Measurements from ENCODE around the gene PLTP. TPM values are rescaled to one million over a fixed set of nuclear protein-coding genes. Genes with fewer than 3 reads are reported as not detected.
A peak's percentile ranks its signal among the peaks of the same experiment; 100 is the strongest.

PLTP gene
- total and polyA plus RNA-seq, 2 of the 13 experiments (the other 11 are each of a cell fraction or from before 2014, with no cell fraction given) = 16.9 to 28.6 TPM

GRCh38 chr20:45893831-45894230 lies 18.1 kb downstream of the PLTP start:
- H3K27me3 ChIP-seq (ENCODE audit: control insufficient read depth in 1 of 2, insufficient read depth in 2 of 2, low read length in 2 of 2) = no peaks in the 10 kb centered on the region
- intact Hi-C loops (cut with micrococcal nuclease; ENCODE audit: unreplicated experiment) (no loop called here), in situ Hi-C loops (cut with HindIII; ENCODE audit: extremely low pct_ligation_motif_present, low pct_unique_long_range_greater_than_20kb) (loop anchor here (5.0 kb wide), 2 partner anchors 38 to 68 kb away; partner anchors contain the start of gene PCIF1)
- no peak for DNase-seq (ENCODE audit: low spot score)
- H3K4me2 ChIP-seq (ENCODE audit: low read depth, low read length) = no peak overlapping the region
- H2AFZ ChIP-seq (ENCODE audit: low read length) = no peak overlapping the region
- POLR2A ChIA-PET = interaction anchor here (0.7 to 8.1 kb wide), 6 partner anchors 12 to 601 kb away, joined by 3 to 164 read pairs (median 87); partner anchors contain the start of genes PLTP and ZSWIM1
- no peak overlapping the region for H3K27ac ChIP-seq (ENCODE audit: extremely low read length, insufficient read depth, low read length)
- 0 out of 2 replicates have a peak, but pooled peaks have one; percentile 1 for TF ChIP-seq POLR2G (IDR thresholded peaks at IDR 0.05; ENCODE audit: low read depth, low read length)
- no peak for TF ChIP-seq TCF12 (IDR thresholded peaks at IDR 0.05)
- no peak for TF ChIP-seq TCF12 (CRISPR knock-in tag; IDR thresholded peaks at IDR 0.05)
- peaks cover 32% of the 10 kb centered on the region for H3K79me2 ChIP-seq (ENCODE audit: insufficient read depth, low read length)
- no TSS peak for BruUV-seq (replicated peaks)
- CTCF ChIA-PET (ENCODE audit: low intra/inter-chr PET ratio, low total read pairs) = no interaction called here
- H3K36me3 ChIP-seq (replicated peaks in 1 of 2; ENCODE audit: control insufficient read depth in 1 of 2, insufficient read depth in 2 of 2, low read length in 2 of 2) = peaks cover 44 to 62% of the 10 kb centered on the region in 2 experiments
- no peaks in the 10 kb centered on the region for H3K9me3 ChIP-seq (ENCODE audit: low read length)
- FAIRE-seq = no peak
- H3K4me3 ChIP-seq (replicated peaks in 1 of 3; ENCODE audit: insufficient read depth in 1 of 3, low read depth in 2 of 3, low read length in 3 of 3) = no peak overlapping the region
- no peak for ATAC-seq
- no peak overlapping the region for H3K9ac ChIP-seq (ENCODE audit: insufficient read depth, low read depth, low read length)
- H4K20me1 ChIP-seq (ENCODE audit: insufficient read depth, low read length) = no peaks in the 10 kb centered on the region
- H3K4me1 ChIP-seq (ENCODE audit: insufficient read depth, low read length) = peaks cover 36% of the 10 kb centered on the region
- WGBS (ENCODE audit: low lambda C conversion rate) = 97% methylated on average over 4 of the region's 4 CpGs

- H3K4me1 ChIP-seq (ENCODE audit: insufficient read depth, low read length) = peaks cover 43% of the 10 kb centered on the region
- no peaks in the 10 kb centered on the region for H3K27me3 ChIP-seq (ENCODE audit: control insufficient read depth in 1 of 2, insufficient read depth in 2 of 2, low read length in 2 of 2)
- TF ChIP-seq NRL (CRISPR knock-in tag; IDR thresholded peaks at IDR 0.05; ENCODE audit: borderline replicate concordance) = peak; percentile 25; the same call in 1 of the 2 replicates
- TF ChIP-seq KDM4B (CRISPR knock-in tag; IDR thresholded peaks at IDR 0.05) = no peak
- TF ChIP-seq TAF1 (CRISPR knock-in tag; IDR thresholded peaks at IDR 0.05) = 0 out of 2 replicates have a peak, but pooled peaks have one; percentile 6
- TF ChIP-seq RAD51 (IDR thresholded peaks at IDR 0.05; ENCODE audit: borderline replicate concordance) = peak; percentile 50; the same call in 1 of the 2 replicates
- 0 out of 2 replicates have a peak, but pooled peaks have one; percentile 5 for TF ChIP-seq ZNF737 (CRISPR knock-in tag; IDR thresholded peaks at IDR 0.05; ENCODE audit: borderline replicate concordance)
- TF ChIP-seq ZNF563 (CRISPR knock-in tag; IDR thresholded peaks at IDR 0.05) = no peak
- TF ChIP-seq ZNF264 (CRISPR knock-in tag; IDR thresholded peaks at IDR 0.05) = no peak
- no peak for TF ChIP-seq NFE2L1 (CRISPR knock-in tag; IDR thresholded peaks at IDR 0.05; ENCODE audit: borderline replicate concordance)
- TF ChIP-seq ZNF891 (CRISPR knock-in tag; IDR thresholded peaks at IDR 0.05) = 0 out of 2 replicates have a peak, but pooled peaks have one; percentile 49
- TF ChIP-seq CEBPB (IDR thresholded peaks at IDR 0.05; ENCODE audit: borderline replicate concordance, low read depth, low read length) = peak; percentile 37; the same call in 1 of the 2 replicates
- TF ChIP-seq USF2 (IDR thresholded peaks at IDR 0.05; ENCODE audit: low read depth, low read length) = peak; percentile 32; the same call in 1 of the 2 replicates
- TF ChIP-seq USF2 (CRISPR knock-in tag; IDR thresholded peaks at IDR 0.05; ENCODE audit: borderline replicate concordance) = peak; percentile 34; the same call in 1 of the 2 replicates
- H3K4me2 ChIP-seq (ENCODE audit: low read depth, low read length) = peak overlapping the region; percentile 85; the same call in 1 of the 2 replicates
- H3K27ac ChIP-seq (ENCODE audit: extremely low read length, insufficient read depth, low read length) = no peak overlapping the region
- H3K4me3 ChIP-seq (replicated peaks in 1 of 3; ENCODE audit: insufficient read depth in 1 of 3, low read depth in 2 of 3, low read length in 3 of 3) = peak overlapping the region in 2 of 3 experiments; percentile 19 to 98; a peak in 2 of 6 replicates
- peaks cover 32% of the 10 kb centered on the region for H3K79me2 ChIP-seq (ENCODE audit: insufficient read depth, low read length)
- no TSS peak for BruUV-seq (replicated peaks)
- CTCF ChIA-PET (ENCODE audit: low intra/inter-chr PET ratio, low total read pairs) = interaction anchor here (0.8 kb wide), 1 partner anchor 70 kb away, joined by 4 read pairs; no protein-coding TSS in a partner anchor
- H4K20me1 ChIP-seq (ENCODE audit: insufficient read depth, low read length) = no peaks in the 10 kb centered on the region
- H2AFZ ChIP-seq (ENCODE audit: low read length) = no peak overlapping the region
- in situ Hi-C loops (cut with HindIII; ENCODE audit: extremely low pct_ligation_motif_present, low pct_unique_long_range_greater_than_20kb) = loop anchor here (5.0 kb wide), 2 partner anchors 39 to 69 kb away; partner anchors contain the start of gene PCIF1
- 91% methylated on average over 4 of the region's 4 CpGs for WGBS (ENCODE audit: low lambda C conversion rate)
- H3K9me3 ChIP-seq (ENCODE audit: low read length) = no peaks in the 10 kb centered on the region
- no peak overlapping the region for H3K9ac ChIP-seq (ENCODE audit: insufficient read depth, low read depth, low read length)
- no peak for FAIRE-seq
- peaks cover 42 to 61% of the 10 kb centered on the region in 2 experiments for H3K36me3 ChIP-seq (replicated peaks in 1 of 2; ENCODE audit: control insufficient read depth in 1 of 2, insufficient read depth in 2 of 2, low read length in 2 of 2)
- DNase-seq (ENCODE audit: low spot score) = no peak
- ATAC-seq = no peak
- intact Hi-C loops (cut with micrococcal nuclease; ENCODE audit: unreplicated experiment) = no loop called here
- POLR2A ChIA-PET = interaction anchor here (0.7 to 8.1 kb wide), 11 partner anchors 11 to 600 kb away, joined by 3 to 164 read pairs (median 60); partner anchors contain the start of genes ACOT8, PCIF1, PLTP and ZSWIM1
Measured at GRCh38 chr20:45892828-45893500, 19.0 kb downstream of the PLTP start.

Data from HepG2 (cell line).